Adrenal gland (tissue), 12 donors: ENCODE data around the gene TPO. TPM values are rescaled to one million over a fixed set of nuclear protein-coding genes. Genes with fewer than 3 reads are reported as not detected.

Source experiments
- DNase-seq, 7 donors: peaks; one replicate each; pipeline ENCODE4 v3.0.0-alpha.2; 2019 to 2020
- H3K27ac ChIP-seq, 5 donors: fragments of 200-600 bp; sonication (generic) in 4 of 5; 1 replicate in 3 of 5; 2 replicates in 2 of 5; pipeline versions ENCODE4 v1.5.1 to v1.8.0; 2016 to 2020; ENCODE audit warnings: mild to moderate bottlenecking in 1 of 5
- H3K27me3 ChIP-seq: fragments of 200-600 bp; 2 replicates; pipeline ENCODE4 v1.8.0; 2021
- H3K36me3 ChIP-seq, 2 donors: fragments of 200-600 bp; replicated peaks in 1 of 2; 1 replicate in 1 of 2; 2 replicates in 1 of 2; pipeline versions ENCODE4 v1.5.1 to v1.8.0; 2018 to 2022
- H3K4me1 ChIP-seq, 2 donors: fragments of 200-600 bp; replicated peaks in 1 of 2; 1 replicate in 1 of 2; 2 replicates in 1 of 2; pipeline versions ENCODE4 v1.5.1 to v1.8.0; 2018 to 2021
- H3K4me3 ChIP-seq, 4 donors: fragments of 200-600 bp; sonication (generic) in 3 of 4; one replicate each; pipeline ENCODE4 v1.5.1; 2016 to 2018
- H3K9me3 ChIP-seq, 3 donors: fragments of 200-600 bp; sonication (generic) in 1 of 3; replicated peaks in 1 of 3; 1 replicate in 2 of 3; 2 replicates in 1 of 3; pipeline versions ENCODE4 v1.5.1 to v1.8.0; 2016 to 2021
- CTCF ChIP-seq, 6 experiments: fragments of 450-650 bp in 4 of 6; fragments of 200-600 bp in 2 of 6; sonication (generic) in 1 of 6; IDR thresholded peaks; 1 replicate in 5 of 6; 2 replicates in 1 of 6; pipeline versions ENCODE4 v1.5.1 to v1.8.0; 2016 to 2021; ENCODE audit warnings: antibody characterized with exemption in 6 of 6, mild to moderate bottlenecking in 2 of 6, moderate library complexity in 1 of 6
- POLR2A ChIP-seq, 2 donors: fragments of 450-650 bp; IDR thresholded peaks; one replicate each; pipeline ENCODE4 v1.6.1; 2017; ENCODE audit warnings: antibody characterized with exemption in 2 of 2, mild to moderate bottlenecking in 2 of 2, moderate library complexity in 1 of 2
- WGBS, 4 donors: extraction: QIAGEN DNeasy Blood & Tissue Kit in 2 of 4; methylation state at CpG; one replicate each; pipeline versions ENCODE4 v1.1.5 to v1.1.7; 2013 to 2017; 5-methylcytosine and 5-hydroxymethylcytosine counted together
- intact Hi-C, 2 donors: fragments of 100-400 bp; cut with DNase I; formaldehyde crosslinking; loops; one replicate each; pipeline versions ENCODE4 v1.14.1 to v1.15.0; 2022 to 2023
- polyA plus RNA-seq, 3 donors: library from polyadenylated mRNA; stranded (reverse); fragments of 200-250 nt in 2 of 3; fragments of 350-450 nt in 1 of 3; fragmentation: Illumina TruSeq in 1 of 3; extraction: RNeasy Lipid Tissue Mini Kit (QIAGEN cat#74804) in 1 of 3; gene quantifications; one replicate each; pipeline ENCODE4 v1.2.3, GENCODE V29; 2013 to 2014
- total RNA-seq, 9 donors: library from RNA; depleted of rRNA in 4 of 9; stranded (reverse); fragments of >200 nt in 4 of 9; fragments of 120-200 nt in 1 of 9; fragmentation: NEBNext Ultra II Directional in 1 of 9; extraction: Animal tissue kit (Norgen Biotek cat#: 25700) in 1 of 9; gene quantifications; one replicate each; pipeline versions ENCODE4 v1.1.0 to v1.2.4, GENCODE V29; 2013 to 2023
- donor health status: healthy with polysubstance abuse.
- donor health status: Bipolar disorder and iron deficiency.
- donor health status: DM: yes; HTN: yes; CAD: no.
- donor health status: DM: no; HTN: no; CAD: no.
- donor health status: DM: no; HTN: no; CAD: no.
- donor health status: DM: yes; HTN: yes; CAD: no.

The TPO gene
- total and polyA plus RNA-seq, 12 donors = 0.08 to 16.0 (median 1.6) TPM; not detected in 8

GRCh38 chr2:1393321-1393720 lies 19.9 kb upstream of the TPO start:
- H3K4me1 ChIP-seq = no peaks in the 10 kb centered on the region
- intact Hi-C loops = no loop called here
- H3K4me3 ChIP-seq = no peak overlapping the region
- H3K27me3 ChIP-seq = no peaks in the 10 kb centered on the region
- no peaks in the 10 kb centered on the region for H3K36me3 ChIP-seq
- H3K9me3 ChIP-seq = no peaks in the 10 kb centered on the region
- TF ChIP-seq POLR2A (IDR thresholded peaks at IDR 0.05) (no peak), CTCF (IDR thresholded peaks at IDR 0.05) (no peak)
- no peak overlapping the region for H3K27ac ChIP-seq
- 74 to 94% (median 83%) methylated on average over 2 of the region's 2 CpGs for WGBS, 4 donors
- DNase-seq = no peak

GRCh38 chr2:1394709-1395408 lies 18.4 kb upstream of the TPO start:
- no peak overlapping the region for H3K4me3 ChIP-seq
- no peaks in the 10 kb centered on the region for H3K27me3 ChIP-seq
- H3K27ac ChIP-seq = no peak overlapping the region
- H3K9me3 ChIP-seq = no peaks in the 10 kb centered on the region
- 62 to 76% (median 67%) methylated on average over 7 of the region's 7 CpGs for WGBS, 4 donors
- no peaks in the 10 kb centered on the region for H3K4me1 ChIP-seq
- DNase-seq = no peak
- TF ChIP-seq CTCF (IDR thresholded peaks at IDR 0.05) = no peak
- TF ChIP-seq POLR2A (IDR thresholded peaks at IDR 0.05) = no peak
- no peaks in the 10 kb centered on the region for H3K36me3 ChIP-seq
- intact Hi-C loops = no loop called here

GRCh38 chr2:1397350-1397749 lies 15.9 kb upstream of the TPO start:
- Histone ChIP-seq H3K27me3 (no peaks in the 10 kb centered on the region), H3K9me3 (no peaks in the 10 kb centered on the region), H3K27ac (no peak overlapping the region), H3K4me3 (no peak overlapping the region), H3K4me1 (no peaks in the 10 kb centered on the region), H3K36me3 (no peaks in the 10 kb centered on the region)
- no peak for TF ChIP-seq CTCF (IDR thresholded peaks at IDR 0.05)
- TF ChIP-seq POLR2A (IDR thresholded peaks at IDR 0.05) = no peak
- intact Hi-C loops = no loop called here
- DNase-seq = no peak
- 38 to 67% (median 60%) methylated on average over 1 to 4 of the region's 4 CpGs for WGBS, 4 donors

- Histone ChIP-seq H3K27me3 (no peaks in the 10 kb centered on the region), H3K27ac (no peak overlapping the region), H3K36me3 (no peaks in the 10 kb centered on the region), H3K4me3 (no peak overlapping the region), H3K4me1 (no peaks in the 10 kb centered on the region), H3K9me3 (no peaks in the 10 kb centered on the region)
- DNase-seq = no peak
- WGBS, 4 donors = 80 to 85% (median 83%) methylated on average over 7 of the region's 7 CpGs
- no peak for TF ChIP-seq POLR2A (IDR thresholded peaks at IDR 0.05)
- no peak for TF ChIP-seq CTCF (IDR thresholded peaks at IDR 0.05)
- intact Hi-C loops = no loop called here
Observed at GRCh38 chr2:1398191-1398590, 15.1 kb upstream of the TPO start.
